NK-92 (cell line): ENCODE data around the gene GNA14.
"Not testable (repeated sequence)": the region's sequence is repeated elsewhere in the genome, so short reads cannot be mapped to it uniquely, and the experiment has no call there.

ENCODE experiments used
- DNase-seq: peaks from one replicate; lab custom pipeline; 2025; ENCODE audit not compliant: unreplicated experiment; lab: John Stamatoyannopoulos, UW

GNA14 gene

DNA sequence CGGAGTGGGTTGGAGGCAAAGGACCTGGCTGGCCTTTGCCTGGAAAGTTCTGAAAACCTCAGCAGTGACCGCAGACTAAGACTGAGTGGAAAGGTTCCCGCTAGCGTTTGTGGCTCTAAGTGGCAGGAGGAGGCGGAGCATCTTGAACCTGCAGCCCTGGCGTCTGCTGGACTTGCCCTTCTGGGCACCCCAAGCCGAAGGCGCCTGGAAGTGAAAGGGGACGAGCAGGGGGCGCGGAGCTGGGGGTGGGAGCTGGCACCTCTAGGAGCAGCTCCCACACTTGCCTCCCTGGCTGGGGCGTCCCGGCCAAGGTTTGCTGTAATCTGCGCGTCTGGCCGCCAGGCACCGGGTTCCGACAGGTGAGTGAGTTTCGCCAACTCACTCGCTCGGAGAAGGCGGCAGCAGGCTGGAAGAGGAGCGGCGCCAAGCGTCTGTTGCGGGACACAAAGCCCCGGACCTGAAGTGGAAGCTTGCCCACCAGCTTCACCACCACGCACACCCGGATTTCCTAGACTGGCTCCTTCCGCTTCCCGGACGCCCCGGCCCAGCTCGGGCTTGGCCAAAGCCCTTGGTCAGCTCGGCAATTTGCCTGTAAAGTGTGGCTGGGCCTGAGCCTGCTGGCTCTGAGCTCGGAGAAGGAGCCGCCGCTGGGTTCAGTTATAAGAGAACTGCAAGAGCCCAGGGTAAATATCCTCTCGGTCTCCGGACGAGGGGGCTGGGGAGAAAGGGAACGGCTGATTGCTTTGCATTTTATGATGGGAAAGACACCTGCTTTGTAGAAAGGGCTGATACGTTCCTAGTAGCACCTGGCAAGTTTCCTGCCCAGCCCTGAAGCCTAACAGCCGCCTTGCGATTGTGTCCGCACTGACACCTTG lies at the start of gene GNA14:
GNA14 (minus strand) TSS at position 89 of the 875 bp plus-strand sequence. CDS start 529 bp downstream, outside the sequence.
- DNase-seq: no peak

DNA sequence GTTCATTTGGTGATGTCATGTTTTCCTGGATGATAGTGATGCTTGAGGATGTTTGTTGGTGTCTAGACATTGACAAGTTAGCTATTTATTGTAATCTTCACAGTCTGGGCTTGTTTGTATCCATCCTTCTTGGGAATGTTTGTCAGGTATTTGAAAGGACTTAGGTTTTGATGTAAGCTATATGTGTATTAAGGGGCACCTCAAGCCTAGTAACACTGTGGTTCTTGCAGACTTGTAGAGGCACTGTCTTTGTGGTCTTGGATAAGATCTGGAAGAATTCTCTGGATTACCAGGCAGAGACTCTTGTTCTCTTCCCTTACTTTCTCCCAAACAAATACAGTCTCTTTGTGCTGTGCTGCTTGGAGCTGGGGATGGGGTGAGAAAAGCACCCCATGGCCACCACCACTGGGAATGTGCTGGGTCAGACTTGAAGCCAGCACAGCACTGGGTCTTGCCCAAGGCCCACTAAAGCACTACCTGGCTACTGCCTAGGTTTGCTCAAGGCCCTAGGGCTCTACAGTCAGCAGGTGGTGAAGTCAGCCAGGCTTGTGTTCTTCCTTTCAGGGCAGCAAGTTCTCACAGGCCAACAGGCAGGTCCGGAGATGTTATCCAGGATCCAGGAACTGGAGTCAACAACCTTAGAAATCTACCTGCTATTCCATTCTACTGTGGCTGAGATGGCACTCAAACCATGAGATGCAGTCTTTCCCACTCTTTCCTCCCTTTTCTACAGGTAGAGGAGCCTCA lies 49.3 kb upstream of the GNA14 start:
- no peak for DNase-seq

DNA sequence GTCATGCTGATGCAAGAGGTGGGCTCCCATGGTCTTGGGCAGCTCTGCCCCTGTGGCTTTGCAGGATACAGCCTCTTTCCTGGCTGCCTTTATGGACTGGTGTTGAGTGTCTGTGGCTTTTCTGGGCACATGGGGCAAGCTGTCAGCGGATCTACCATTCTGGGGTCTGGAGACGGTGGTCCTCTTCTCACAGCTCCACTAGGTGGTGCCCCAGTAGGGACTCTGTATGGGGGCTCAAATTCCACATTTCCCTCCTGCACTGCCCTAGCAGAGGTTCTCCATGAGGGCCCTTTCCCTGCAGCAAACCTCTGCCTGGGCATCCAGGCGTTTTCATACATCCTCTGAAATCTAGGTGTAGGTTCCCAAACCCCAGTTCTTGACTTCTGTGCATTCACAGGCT lies 42.6 kb upstream of the GNA14 start:
- DNase-seq: not testable (repeated sequence)

DNA sequence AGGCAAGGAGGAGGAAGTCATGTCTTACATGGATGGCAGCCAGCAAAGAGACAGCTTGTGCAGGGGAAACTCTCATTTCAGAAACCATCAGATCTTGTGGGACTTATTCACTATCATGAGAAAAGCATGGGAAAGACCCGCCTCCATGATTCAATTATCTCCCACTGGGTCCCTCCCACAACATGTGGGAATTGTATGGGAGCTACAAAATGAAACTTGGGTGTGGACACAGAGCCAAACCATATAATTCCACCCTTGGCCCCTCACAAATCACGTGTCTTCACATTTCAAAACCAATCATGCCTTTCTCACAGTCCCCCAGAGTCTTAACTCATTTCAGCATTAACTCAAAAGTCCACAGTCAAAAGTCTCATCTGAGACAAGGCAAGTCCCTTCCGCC lies 42.0 kb upstream of the GNA14 start:
- DNase-seq: not testable (repeated sequence)

DNA sequence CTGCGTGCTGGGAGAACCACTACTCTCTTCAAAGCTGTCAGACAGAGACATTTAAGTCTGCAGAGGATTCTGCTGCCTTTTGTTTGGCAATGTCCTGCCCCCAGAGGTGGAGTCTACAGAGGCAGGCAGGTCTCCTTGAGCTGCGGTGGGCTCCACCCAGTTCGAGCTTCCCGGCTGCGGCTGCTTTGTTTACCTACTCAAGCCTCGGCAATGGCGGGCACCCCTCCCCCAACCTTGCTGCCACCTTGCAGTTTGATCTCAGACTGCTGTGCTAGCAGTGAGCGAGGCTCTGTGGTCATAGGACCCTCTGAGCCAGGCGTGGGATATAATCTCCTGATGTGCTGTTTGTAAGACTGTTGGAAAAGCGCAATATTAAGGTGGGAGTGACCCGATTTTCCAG lies 39.6 kb upstream of the GNA14 start:
- not testable (repeated sequence) for DNase-seq

DNA sequence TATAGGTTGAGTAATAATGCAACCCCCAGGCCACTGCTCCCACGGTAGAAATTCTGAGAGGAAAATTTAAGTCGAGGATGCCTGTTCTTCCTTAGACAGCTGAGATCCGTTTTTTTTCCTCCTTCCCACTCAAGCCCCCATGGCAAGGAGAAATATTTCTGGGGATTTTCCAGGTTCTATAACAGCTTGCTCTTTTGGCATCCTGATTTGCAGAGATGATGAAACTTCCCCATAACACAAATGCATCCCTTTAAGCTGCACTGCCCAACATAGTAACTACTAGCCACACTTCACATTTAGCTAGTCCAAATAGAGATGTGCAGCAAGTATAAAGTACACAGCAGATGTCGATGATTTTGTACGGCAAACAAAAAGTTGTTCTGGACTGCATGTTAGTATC lies 32.5 kb upstream of the GNA14 start:
- no peak for DNase-seq

DNA sequence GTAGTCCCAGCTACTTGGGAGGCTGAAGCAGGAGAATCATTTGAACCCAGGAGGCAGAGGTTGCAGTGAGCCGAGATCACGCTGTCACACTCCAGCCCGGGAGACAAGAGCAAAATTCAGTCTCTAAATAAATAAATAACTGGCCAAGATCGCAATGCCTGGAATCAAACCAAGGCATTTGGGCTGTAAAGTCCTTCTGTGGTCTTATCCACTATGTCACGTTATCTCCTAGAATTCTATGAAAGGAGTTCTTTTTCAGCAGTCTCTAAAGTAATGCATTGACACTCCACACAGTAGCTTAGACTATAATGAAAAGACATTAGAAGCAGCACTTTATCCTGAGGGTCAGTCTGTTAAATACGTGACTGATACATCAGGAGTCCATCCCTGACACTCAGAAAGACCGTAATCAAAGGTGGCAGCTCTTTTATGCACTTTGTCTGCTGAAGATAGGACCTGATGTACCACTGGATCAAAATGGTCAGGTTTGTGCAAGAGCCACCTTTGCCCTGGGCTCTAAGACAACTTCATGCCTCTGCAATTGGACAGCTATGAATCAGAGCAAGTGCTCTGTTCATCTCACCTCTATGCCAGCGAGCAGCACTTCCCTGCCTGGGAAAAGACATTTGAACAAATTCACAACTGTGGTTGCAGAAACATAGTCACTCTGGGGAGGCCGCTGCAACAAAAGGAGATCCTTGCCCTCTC lies 31.7 kb upstream of the GNA14 start:
- no peak for DNase-seq

DNA sequence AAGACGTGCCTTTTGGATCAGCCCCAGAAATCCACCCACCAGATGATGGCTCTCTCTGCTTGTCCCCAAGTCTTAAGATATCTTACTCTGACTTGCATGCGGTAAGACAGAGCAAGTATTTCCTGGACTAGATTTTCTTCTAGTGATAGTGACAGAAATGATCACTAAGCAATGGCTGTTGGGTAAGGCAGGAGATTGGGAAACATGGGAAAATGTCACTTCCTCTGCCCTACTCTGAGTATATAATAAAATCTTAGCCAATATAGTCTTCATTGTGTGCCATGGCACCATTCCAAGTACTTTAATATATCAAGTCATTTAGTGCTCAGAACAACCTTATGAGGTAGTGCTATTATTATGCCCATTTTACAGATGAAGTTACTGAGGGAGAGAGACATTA lies 31.0 kb upstream of the GNA14 start:
- no peak for DNase-seq

DNA sequence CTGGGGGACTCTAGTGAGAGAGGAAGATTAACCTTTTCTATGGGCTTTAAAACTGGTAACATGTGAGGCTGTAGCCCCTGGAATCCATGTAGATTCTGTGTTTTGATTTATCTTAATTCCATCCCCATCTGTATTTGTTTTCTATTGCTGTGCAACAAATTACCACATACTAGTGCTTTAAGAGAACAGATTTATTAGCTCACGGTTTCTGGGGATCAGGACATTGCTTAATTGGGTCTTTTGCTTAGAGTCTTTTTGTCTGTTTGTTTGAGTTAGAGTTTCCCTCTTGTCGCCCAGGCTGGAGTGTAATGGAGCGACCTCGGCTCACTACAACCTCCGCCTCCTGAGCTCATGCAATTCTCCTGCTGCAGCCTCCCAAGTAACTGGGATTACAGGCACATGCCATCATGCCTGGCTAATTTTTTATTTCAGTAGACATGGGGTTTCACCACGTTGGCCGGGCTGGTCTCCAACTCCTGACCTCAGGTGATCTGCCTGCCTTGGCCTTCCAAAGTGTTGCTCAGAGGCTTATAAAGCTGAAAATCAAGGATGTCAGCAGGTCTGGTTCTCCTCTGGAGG lies 29.9 kb upstream of the GNA14 start:
- no peak for DNase-seq

DNA sequence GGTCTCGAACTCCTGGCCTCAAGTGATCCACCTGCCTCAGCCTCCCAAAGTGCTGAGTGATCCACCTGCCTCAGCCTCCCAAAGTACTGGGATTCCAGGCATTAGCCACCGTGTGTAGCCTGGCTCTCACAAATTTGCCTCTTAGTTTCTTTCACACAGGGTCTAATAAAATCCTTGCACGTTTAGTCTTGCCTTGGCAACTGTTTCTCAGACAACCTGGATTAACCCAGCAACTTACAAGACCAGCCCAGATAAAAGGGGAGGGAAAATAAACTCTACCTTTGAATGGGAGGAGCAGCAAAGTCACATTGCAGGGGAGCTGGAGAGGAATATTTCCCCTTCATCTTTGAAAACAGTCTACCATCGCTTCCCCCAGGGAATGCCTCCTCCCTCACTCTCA lies 29.3 kb upstream of the GNA14 start:
- no peak for DNase-seq

DNA sequence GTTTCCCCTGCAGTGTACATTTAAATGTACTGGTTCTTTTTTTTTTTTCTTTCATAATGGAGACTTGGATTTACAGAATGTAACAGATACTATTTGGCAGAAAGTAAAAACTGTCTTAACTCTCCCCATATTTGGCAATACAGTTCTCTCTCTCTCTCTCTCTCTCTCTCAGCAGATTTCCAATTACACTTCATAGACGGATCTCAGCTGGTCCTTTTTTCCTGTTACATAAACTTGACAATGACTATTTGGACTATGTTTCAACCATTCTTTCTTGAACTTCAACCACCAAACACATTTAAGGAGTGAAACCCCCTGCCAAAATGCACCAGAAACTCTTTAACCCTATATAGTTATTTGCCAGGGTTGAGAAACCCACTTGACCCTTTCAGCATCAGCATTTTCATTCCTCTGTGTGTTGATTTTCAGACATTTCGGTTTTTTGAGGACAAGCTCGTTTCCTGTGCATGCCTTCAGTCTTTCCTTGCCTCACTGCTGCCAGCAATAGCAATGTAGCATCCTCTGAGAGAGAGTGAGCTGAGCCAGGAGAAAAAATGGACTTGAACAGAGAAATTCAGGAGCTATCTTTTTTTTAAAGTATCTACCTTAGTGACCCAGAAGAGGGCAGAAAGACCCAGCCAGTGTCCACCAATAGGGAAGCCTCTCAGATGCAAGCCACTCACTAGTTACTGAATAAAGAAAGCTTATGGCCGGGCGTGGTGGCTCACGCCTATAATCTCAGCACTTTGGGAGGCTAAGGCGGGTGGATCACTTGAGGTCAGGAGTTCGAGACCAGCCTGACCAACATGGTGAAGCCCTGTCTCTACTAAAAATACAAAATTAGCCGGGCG lies 26.0 kb upstream of the GNA14 start:
- no peak for DNase-seq

DNA sequence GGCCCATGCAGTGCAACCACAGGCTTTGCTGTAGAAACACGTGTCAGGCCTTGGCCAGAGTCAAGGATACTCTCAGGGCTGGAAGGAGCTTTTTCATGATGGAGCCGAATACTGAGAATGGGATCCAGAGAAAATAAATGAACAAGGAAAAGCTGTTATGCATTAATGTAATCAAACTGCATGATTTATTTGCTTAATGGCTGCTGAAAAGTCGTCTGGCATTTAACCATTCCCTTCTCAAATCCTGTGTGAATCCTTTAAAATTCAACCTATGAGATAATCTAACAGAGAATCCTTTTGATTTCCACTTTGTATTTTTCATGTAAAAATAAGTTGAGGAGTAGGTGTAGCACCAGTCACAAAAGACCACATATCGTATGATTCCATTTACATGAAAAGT lies 24.1 kb upstream of the GNA14 start:
- DNase-seq: no peak

DNA sequence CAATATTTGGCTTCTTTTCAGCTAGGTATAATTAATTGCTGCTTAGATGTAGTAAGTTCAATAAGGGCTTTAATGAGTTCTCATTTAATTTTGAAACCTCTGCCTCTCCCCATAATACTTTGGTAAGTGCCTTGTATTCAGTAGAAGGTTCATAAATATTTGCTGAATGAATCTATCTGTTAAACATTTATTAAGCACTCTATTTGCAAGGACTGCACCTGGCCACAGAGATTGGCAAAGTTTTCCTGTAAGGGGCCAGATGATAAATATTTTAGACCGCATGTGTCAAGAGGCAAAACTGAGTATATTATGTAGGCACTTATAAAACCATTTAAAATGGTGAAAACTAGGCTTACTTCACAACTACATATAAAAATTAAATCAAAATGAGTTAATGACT lies 19.0 kb upstream of the GNA14 start:
- no peak for DNase-seq

DNA sequence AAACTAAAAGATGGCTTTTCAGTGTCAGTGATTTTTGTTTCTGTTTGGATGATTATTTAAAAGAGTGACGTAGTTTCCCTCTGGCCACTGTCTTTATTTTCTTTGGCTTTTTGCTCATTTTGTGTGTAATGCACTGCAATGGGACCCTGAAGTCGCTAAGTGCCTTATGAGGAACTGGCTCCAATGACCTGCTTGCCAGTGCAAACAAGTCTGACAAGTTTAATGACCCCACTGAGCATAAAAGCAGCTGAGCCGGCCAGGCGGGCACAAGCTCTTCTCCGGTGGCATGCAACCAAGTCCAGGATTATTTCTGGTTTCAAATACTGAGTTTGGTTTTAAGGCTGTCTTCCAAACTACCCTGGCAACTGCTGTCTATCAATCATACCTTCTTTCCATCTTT lies 15.6 kb upstream of the GNA14 start:
- DNase-seq: no peak

DNA sequence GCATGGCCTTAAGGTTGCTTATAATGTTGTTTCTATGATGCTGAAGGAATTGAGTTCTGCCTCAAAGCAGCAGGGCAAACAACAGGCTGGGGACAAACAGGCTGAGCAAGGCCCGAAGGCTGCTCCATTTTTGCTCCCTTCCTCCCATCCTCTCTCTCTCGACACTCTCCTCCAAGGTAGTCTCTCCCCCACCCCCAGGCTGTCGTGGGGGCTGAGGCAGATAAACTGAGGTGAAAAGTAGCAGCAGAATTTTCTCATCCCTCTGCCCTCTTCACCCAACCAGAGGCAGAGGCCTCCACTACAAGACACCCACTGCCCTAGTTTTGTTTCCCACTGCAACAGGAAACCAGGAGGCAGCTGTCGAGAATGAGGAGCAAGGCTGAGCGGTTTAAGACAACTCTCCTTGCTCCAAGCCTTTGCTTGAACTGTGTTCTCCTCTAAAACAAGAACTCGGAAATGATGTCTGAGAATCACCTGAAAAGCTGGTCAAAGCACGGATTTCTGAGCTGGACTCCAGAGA lies 13.5 kb upstream of the GNA14 start:
- DNase-seq: no peak

DNA sequence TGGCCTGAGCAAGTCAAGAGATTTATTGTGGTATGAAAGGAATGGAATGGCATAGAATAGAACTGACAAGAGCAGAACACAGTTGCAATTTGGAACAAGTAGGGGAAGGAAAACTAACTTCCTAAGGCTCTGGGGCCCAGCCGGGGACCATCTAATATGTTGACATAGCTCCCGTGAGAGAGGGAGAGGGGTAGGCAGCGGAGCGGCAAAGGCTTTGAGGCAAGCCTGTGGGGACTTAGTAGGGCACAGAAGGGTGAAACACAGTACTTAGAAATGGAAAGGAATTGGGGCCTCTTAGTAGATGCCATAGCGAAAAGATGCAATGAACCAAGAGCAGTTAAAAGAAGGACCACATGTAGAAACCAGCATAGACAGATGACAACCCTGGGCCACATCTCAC lies 11.8 kb upstream of the GNA14 start:
- DNase-seq: no peak

DNA sequence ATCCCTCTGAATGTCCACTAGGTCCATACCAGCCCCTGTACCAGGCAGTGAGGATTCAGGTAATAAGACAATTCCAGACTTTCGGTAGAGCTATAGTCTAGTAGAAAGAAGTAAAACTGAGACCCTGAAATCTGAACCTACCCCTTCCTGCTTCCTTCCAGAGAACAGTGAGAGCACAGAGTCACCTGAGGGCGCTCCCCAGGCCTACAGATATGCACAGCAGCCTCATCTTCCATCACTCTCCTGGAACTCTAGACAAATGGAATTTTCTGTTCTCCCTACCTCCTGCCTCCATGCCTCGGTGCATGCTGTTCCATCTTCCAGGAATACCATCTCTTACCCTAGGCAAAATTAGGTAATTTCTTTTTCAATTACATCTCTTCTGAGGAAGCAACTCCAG lies 3.1 kb upstream of the GNA14 start:
- DNase-seq: no peak

DNA sequence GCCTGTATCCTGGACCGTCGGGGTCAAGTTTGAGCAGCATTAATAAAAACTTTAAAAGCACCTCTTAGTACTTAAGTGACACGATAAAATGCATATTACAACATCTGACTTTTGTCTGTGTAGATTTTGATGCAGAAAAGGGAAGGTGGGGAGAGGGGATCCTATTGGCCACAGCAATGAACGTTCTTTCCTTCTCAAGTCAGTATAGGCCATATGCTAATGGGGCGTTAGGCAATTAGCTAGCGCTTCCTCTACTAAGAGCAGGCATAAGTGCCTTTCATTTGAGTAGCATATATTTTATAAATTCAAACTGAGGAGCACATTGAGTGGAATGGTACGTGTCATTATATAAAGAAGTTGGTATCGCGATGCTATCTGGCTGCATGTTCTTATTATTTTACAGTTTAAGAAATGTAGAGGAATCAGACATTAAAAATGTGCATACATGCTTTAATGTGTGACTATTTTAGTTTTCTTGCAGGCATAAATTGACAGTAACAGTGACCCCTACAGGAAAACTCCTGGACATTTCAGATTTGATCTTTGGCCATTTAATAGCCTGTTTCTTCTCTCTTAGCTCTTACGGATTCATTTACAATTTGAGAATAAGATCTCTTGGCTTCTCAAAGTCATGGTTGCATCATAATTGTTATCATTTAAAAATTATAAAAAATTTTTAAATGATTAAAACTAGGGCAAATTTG lies 1.1 kb upstream of the GNA14 start:
- no peak for DNase-seq
